ENCODE results near the gene FRK. TPM values are rescaled to one million over a fixed set of nuclear protein-coding genes. Genes with fewer than 3 reads are reported as not detected.
"Not testable (repeated sequence)": the region's sequence is repeated elsewhere in the genome, so short reads cannot be mapped to it uniquely, and the experiment has no call there.

Gene FRK
- total RNA-seq, 1 donor from 2014 or later = 8.4 TPM

DNA sequence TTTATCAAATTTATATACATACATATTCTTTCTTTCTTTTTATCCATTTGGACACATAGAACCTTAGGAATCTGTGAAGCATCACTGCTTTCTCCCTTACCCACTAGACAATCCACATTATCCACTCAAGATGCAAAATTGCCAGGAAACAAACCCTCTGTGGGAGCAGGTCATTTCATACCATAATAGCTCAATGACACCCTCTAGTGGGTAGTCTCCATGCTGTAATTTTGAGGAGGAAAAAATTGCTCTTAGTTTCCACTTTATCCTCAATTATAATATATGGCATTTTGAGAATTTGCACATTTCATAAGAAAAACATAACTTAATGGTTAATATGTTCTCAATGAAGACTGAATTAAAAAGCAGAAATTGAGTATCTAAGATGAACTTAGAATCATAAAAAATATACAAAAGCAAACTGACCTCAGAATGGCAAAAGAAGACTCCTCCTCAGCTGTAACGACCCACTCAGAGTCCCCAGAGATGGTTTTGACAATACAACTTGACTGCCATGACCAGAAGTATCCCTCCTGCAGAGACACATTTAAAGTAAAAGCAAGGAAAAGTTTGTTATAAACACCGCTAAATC is 164.1 kb downstream of the FRK start:
- intact Hi-C loops (cut with DNase I) = loop anchor here (10.0 kb wide), 1 partner anchor 1152 kb away; no protein-coding TSS in a partner anchor
- Histone ChIP-seq H3K9me3 (no peaks in the 10 kb centered on the region), H3K27ac (no peak overlapping the region), H3K36me3 (no peaks in the 10 kb centered on the region), H3K27me3 (no peaks in the 10 kb centered on the region), H3K4me1 (no peaks in the 10 kb centered on the region), H3K4me3 (no peak overlapping the region)
- TF ChIP-seq, protein P1, sequence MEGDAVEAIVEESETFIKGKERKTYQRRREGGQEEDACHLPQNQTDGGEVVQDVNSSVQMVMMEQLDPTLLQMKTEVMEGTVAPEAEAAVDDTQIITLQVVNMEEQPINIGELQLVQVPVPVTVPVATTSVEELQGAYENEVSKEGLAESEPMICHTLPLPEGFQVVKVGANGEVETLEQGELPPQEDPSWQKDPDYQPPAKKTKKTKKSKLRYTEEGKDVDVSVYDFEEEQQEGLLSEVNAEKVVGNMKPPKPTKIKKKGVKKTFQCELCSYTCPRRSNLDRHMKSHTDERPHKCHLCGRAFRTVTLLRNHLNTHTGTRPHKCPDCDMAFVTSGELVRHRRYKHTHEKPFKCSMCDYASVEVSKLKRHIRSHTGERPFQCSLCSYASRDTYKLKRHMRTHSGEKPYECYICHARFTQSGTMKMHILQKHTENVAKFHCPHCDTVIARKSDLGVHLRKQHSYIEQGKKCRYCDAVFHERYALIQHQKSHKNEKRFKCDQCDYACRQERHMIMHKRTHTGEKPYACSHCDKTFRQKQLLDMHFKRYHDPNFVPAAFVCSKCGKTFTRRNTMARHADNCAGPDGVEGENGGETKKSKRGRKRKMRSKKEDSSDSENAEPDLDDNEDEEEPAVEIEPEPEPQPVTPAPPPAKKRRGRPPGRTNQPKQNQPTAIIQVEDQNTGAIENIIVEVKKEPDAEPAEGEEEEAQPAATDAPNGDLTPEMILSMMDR (IDR thresholded peaks at IDR 0.05) = peak; percentile 28 to 75 (median 62)
- DNase-seq (ENCODE audit: low spot score in 2 of 2) = no peak

DNA sequence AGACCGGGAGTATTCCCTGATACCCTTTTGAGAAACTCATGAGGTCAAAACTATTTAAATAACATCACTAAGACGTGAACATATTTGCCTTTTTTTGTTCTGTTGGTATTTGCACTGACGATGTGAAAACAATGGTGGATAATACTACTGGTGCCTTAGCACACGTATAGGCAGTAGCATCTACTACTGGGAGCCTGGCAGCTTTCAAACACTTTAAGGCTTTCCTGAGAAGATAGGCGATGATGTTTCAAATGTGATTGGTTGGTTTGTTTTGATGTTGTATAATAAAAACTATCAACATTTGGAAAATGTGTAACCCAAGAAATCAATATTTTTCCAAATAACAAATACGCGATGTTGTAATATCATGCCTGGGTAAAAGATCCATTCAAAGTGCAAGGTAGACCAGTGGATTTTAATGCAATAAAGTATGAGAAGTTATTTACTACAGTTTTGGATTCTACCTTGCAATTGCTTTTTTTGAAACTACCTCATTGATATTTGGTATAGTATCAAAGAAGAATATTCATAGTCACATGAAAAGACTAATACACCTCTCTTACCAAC is 166.2 kb downstream of the FRK start:
- H3K27ac ChIP-seq = no peak overlapping the region
- H3K9me3 ChIP-seq = no peaks in the 10 kb centered on the region
- intact Hi-C loops (cut with DNase I) = loop anchor here (10.0 kb wide), 1 partner anchor 1150 kb away; no protein-coding TSS in a partner anchor

DNA sequence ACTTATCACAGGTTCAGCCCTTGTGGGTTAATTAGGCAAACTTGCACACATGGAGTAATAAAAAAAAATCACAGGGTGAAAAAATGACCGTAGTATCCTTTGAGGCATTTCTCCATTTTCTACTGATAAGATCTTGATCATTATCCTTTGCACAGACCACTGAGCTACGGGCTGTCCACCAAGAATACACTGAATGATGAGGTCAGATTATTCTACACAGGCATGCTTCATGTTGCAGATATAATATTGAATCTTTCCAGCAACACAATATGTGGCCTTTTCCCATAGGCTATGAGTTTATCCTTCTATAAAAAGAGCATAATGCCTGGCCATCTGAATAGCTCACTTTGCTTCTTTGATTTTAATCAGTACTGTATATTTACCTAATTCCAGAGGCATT is 168.9 kb downstream of the FRK start:
- H3K4me1 ChIP-seq = no peaks in the 10 kb centered on the region
- DNase-seq (ENCODE audit: low spot score in 2 of 2) = no peak
- H3K9me3 ChIP-seq = no peaks in the 10 kb centered on the region
- H3K4me3 ChIP-seq = no peak overlapping the region
- TF ChIP-seq, protein P1 (IDR thresholded peaks at IDR 0.05) = no peak
- H3K27me3 ChIP-seq = no peaks in the 10 kb centered on the region
- no peak overlapping the region for H3K27ac ChIP-seq
- no peaks in the 10 kb centered on the region for H3K36me3 ChIP-seq
- intact Hi-C loops (cut with DNase I) = loop anchor here (10.0 kb wide), 1 partner anchor 1147 kb away; no protein-coding TSS in a partner anchor

More for the DNA sequence above, 166.2 kb downstream of the FRK start:
- Histone ChIP-seq H3K36me3 (no peaks in the 10 kb centered on the region), H3K4me1 (no peaks in the 10 kb centered on the region), H3K4me3 (no peak overlapping the region), H3K27me3 (no peaks in the 10 kb centered on the region)
- DNase-seq (ENCODE audit: low spot score in 2 of 2) = no peak
- TF ChIP-seq, protein P1 (IDR thresholded peaks at IDR 0.05) = no peak

DNA sequence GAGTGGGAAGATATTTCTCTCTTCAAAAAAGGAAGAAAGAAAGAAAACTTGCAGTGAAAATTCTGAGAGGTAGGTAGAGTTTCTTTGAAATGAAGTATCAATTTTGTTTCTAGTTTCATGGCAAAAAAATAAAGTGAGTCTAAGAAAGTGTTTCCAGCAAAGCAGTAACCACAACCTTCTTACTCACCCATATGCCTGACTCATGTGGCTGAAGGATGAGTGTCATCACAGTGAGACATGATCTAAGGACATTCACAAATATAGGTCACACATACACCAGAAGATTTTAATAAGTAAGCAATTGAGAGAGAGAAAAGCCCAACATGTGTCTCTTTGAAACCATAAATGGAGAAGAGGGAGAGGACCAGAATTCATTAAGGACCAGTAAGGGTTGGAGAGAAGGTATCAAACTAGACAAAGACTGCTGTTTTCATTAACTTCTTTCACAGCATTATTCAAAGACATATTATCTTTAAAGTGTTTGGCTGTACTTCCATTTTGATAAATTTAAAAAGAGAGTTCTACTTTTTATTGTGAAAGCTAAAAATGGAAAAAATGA is 169.5 kb downstream of the FRK start:
- Histone ChIP-seq H3K4me1 (no peaks in the 10 kb centered on the region), H3K36me3 (no peaks in the 10 kb centered on the region), H3K4me3 (no peak overlapping the region), H3K27me3 (no peaks in the 10 kb centered on the region), H3K27ac (no peak overlapping the region), H3K9me3 (no peaks in the 10 kb centered on the region)
- intact Hi-C loops (cut with DNase I) = loop anchor here (10.0 kb wide), 1 partner anchor 1146 kb away; no protein-coding TSS in a partner anchor
- DNase-seq (ENCODE audit: low spot score in 2 of 2) = no peak
- TF ChIP-seq, protein P1 (IDR thresholded peaks at IDR 0.05) = no peak

DNA sequence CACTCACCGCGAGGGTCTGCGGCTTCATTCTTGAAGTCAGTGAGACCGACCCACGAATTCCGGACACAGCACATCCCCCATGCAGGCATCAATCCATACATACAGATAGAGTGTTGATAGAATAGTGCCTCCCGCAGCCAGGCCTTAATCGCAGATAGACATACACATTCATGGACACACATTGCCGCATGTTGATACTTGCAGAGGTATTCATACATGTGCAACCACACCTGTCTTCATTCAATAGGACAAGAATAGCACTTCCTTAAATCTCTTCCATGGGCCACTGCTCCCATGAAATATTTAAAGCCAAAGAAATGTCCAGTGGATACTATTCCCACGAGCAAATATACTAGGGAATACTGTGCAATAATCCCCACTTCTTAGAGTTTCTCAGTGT is 170.5 kb downstream of the FRK start:
- no peaks in the 10 kb centered on the region for H3K36me3 ChIP-seq
- TF ChIP-seq, protein P1 (IDR thresholded peaks at IDR 0.05) = no peak
- H3K4me1 ChIP-seq = no peaks in the 10 kb centered on the region
- intact Hi-C loops (cut with DNase I) = loop anchor here (10.0 kb wide), 1 partner anchor 1145 kb away; no protein-coding TSS in a partner anchor
- no peaks in the 10 kb centered on the region for H3K9me3 ChIP-seq
- no peaks in the 10 kb centered on the region for H3K27me3 ChIP-seq
- no peak overlapping the region for H3K4me3 ChIP-seq
- DNase-seq (ENCODE audit: low spot score in 2 of 2) = no peak
- no peak overlapping the region for H3K27ac ChIP-seq

DNA sequence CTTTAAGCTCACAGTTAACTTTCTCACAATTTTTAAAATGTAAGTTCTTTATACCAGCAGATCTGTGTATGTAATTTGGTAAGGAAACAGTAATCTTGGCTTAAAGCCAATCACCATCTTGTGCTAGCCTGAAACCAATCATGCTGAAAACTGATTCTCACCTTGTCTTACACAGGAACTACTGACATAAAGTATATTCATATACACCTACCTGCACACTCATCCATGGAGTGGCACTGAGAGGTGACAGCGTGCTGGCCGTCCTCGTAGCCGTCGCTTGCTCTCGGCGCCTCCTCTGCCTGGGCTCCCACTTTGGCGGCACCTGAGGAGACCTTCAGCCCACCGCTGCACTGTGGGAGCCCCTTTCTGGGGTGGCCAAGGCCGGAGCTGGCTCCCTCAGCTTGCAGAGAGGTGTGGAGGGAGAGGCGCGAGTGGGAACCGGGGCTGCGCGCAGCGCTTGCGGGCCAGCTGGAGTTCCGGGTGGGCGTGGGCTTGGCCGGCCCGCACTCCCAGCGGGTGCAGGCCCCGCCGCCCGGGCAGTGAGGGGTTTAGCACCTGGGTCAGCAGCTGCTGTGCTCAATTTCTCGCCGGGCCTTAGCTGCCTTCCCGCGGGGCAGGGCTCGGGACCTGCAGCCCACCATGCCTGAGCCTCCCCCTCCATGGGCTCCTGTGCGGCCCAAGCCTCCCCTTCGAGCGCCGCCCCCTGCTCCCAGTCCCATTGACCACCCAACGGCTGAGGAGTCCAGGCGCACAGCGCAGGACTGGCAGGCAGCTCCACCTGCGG is 171.8 kb downstream of the FRK start:
- intact Hi-C loops (cut with DNase I); H3K27ac ChIP-seq: not testable (repeated sequence)

More for the DNA sequence above, 171.8 kb downstream of the FRK start:
- H3K36me3 ChIP-seq; H3K4me1 ChIP-seq; DNase-seq (ENCODE audit: low spot score in 2 of 2); H3K9me3 ChIP-seq; H3K4me3 ChIP-seq; H3K27me3 ChIP-seq: not testable (repeated sequence)
